Stimulated activated naive CD8-positive, alpha-beta T cell treated with anti-CD3 and anti-CD28 coated beads, Interleukin-15, Interleukin-2, amounts not matched to agents 100 ng/mL and 50 ng/mL, for 24 hours (primary cell): ENCODE results near the gene SEZ6L2.

Experiments
- H3K27ac Mint-ChIP-seq: one replicate; pipeline ENCODE4 v1.8.0; 2021; ENCODE audit warnings: mild to moderate bottlenecking, mixed read lengths
- H3K27me3 Mint-ChIP-seq: one replicate; pipeline ENCODE4 v1.8.0; 2021; ENCODE audit warnings: mixed read lengths
- H3K36me3 Mint-ChIP-seq: one replicate; pipeline ENCODE4 v1.8.0; 2021; ENCODE audit warnings: low read depth, mixed read lengths
- H3K4me1 Mint-ChIP-seq: one replicate; pipeline ENCODE4 v1.8.0; 2021; ENCODE audit warnings: low read depth, mixed read lengths
- H3K4me3 Mint-ChIP-seq: one replicate; pipeline ENCODE4 v1.8.0; 2021; ENCODE audit warnings: mild to moderate bottlenecking, mixed read lengths
- H3K9me3 Mint-ChIP-seq: one replicate; pipeline ENCODE4 v1.8.0; 2021; ENCODE audit warnings: mixed read lengths

SEZ6L2 gene

GRCh38 chr16:29858149-29858849 is 41.1 kb downstream of the SEZ6L2 start:
- Mint-ChIP-seq H3K9me3 (no peaks in the 10 kb centered on the region), H3K27ac (no peak overlapping the region), H3K4me1 (peaks cover 18% of the 10 kb centered on the region), H3K27me3 (no peaks in the 10 kb centered on the region), H3K4me3 (no peak overlapping the region), H3K36me3 (peaks cover 23% of the 10 kb centered on the region)

GRCh38 chr16:29857133-29857760 is 42.1 kb downstream of the SEZ6L2 start:
- H3K36me3 Mint-ChIP-seq: peaks cover 23% of the 10 kb centered on the region
- H3K4me3 Mint-ChIP-seq: no peak overlapping the region
- peaks cover 18% of the 10 kb centered on the region for H3K4me1 Mint-ChIP-seq
- H3K27me3 Mint-ChIP-seq: no peaks in the 10 kb centered on the region
- H3K27ac Mint-ChIP-seq: no peak overlapping the region
- no peaks in the 10 kb centered on the region for H3K9me3 Mint-ChIP-seq

DNA sequence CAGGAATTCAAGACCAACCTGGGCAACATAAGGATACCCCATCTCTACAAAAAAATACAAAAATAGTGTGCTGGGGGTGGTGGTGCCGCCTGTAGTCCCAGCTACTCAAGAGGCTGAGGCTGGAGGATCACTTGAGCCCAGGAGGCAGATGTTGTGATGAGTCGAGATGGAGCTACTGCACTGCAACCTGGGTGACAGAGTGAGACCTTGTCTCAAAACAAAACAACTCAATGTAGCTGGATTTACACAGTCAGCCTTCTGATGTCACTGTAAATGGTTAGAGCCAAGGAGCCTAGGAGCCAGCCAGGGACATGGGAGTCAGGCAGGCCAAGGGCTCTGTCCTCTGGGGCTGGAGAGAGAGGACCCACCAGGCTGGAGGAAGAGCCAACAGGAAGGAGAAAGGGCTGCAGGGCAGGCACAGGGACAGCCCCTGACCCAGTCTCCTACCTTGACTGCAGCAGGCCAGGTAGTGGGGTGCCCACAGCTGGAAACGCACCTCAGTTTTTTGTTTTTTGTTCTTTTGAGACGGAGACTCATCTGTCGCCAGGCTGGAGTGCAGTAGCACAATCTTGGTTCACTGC is 44.7 kb downstream of the SEZ6L2 start:
- Mint-ChIP-seq H3K27ac (no peak overlapping the region), H3K27me3 (no peaks in the 10 kb centered on the region), H3K36me3 (peaks cover 15% of the 10 kb centered on the region), H3K4me3 (no peak overlapping the region), H3K4me1 (peaks cover 4% of the 10 kb centered on the region), H3K9me3 (no peaks in the 10 kb centered on the region)

DNA sequence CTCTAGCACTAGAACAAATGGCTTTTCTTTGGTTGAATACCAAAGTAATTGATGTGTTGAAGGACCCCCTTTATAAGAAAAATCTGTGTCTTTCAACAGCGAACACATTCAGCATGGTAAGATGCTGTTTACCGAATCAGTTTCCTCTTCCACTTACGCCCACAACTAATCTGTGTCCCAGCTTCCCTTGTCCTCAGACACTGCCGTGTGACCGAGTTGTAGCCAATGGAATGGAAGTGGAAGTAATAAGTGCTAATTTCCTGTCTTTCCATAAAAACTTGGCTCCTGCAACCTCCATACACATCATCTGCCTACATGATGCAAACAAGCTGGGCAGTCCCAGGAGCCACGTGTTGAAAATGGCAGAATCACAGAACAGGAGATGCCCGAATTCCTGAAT is 46.7 kb downstream of the SEZ6L2 start:
- H3K4me1 Mint-ChIP-seq: no peaks in the 10 kb centered on the region

GRCh38 chr16:29850998-29851397 is 48.4 kb downstream of the SEZ6L2 start:
- Mint-ChIP-seq H3K27ac (no peak overlapping the region), H3K27me3 (no peaks in the 10 kb centered on the region), H3K4me1 (no peaks in the 10 kb centered on the region), H3K4me3 (no peak overlapping the region), H3K9me3 (no peaks in the 10 kb centered on the region), H3K36me3 (peaks cover 7% of the 10 kb centered on the region)

More for the DNA sequence above, 46.7 kb downstream of the SEZ6L2 start:
- no peak overlapping the region for H3K27ac Mint-ChIP-seq
- H3K27me3 Mint-ChIP-seq: no peaks in the 10 kb centered on the region
- peaks cover 3% of the 10 kb centered on the region for H3K36me3 Mint-ChIP-seq
- no peak overlapping the region for H3K4me3 Mint-ChIP-seq
- H3K9me3 Mint-ChIP-seq: no peaks in the 10 kb centered on the region

DNA sequence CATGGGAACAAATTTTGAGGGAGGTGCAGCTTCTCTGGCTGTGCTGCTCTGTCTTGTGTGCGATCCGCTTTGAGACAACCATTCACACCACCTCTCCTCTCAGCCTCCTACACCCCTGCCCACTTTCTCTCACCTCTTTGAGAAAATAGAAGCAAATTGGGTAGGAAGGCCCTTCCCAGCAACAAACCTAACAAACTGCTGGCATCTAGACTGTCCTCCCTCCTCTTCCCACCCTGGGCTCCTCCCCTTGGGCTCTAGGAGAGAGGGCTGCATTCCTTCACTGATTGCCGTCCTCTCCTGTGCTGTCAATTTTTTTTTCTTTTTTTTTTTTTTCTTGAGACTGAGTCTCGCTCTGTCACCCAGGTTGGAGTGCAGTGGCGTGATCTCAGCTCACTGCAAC is 49.8 kb downstream of the SEZ6L2 start:
- no peak overlapping the region for H3K27ac Mint-ChIP-seq
- no peaks in the 10 kb centered on the region for H3K27me3 Mint-ChIP-seq
- H3K36me3 Mint-ChIP-seq: peaks cover 14% of the 10 kb centered on the region
- H3K4me1 Mint-ChIP-seq: no peaks in the 10 kb centered on the region
- no peak overlapping the region for H3K4me3 Mint-ChIP-seq
- H3K9me3 Mint-ChIP-seq: no peaks in the 10 kb centered on the region

DNA sequence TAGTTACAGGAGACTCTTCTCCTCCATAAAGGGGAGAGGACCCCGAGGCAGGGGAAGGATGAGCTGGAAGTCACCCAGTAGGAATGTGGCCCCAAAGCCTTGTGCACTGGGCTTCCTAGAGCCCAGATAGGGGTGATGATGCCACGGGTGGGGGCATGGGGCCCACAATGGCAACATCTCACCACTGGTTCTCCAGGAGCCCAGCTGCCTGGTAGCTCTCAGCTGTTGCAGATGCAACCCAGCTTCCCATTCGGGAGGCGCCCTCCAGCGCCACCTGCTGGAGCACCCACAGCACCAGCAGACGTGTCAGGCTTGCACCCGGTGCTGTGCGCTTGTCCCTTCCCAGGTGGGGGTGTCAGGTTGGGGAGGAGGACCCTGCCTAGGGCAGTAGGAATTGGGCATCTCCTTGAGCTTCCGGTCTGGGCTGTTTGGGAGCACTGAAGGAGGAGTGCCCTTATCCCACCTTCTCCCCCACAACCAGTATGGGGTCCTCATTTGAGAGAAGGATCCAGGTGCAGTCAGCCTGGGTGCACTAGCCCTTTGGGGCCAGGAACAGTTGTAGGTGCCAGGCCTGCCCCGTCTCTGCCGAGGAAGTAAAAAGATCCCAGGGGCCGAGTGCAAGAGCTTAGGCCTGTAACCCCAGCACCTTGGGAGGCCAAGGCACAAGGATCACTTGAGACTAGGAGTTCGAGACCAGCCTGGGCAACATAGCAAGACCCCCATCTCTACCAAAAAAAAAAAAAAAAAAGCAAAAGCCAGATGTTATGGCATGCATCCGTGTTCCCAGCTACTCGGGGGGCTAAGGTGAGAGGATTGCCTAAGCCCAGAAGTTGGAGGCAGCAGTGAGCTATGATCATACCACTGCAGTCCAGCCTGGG is 50.7 kb downstream of the SEZ6L2 start:
- H3K27me3 Mint-ChIP-seq: no peaks in the 10 kb centered on the region
- H3K27ac Mint-ChIP-seq: no peak overlapping the region
- H3K36me3 Mint-ChIP-seq: peaks cover 18% of the 10 kb centered on the region
- no peaks in the 10 kb centered on the region for H3K4me1 Mint-ChIP-seq
- H3K4me3 Mint-ChIP-seq: no peak overlapping the region
- H3K9me3 Mint-ChIP-seq: no peaks in the 10 kb centered on the region

DNA sequence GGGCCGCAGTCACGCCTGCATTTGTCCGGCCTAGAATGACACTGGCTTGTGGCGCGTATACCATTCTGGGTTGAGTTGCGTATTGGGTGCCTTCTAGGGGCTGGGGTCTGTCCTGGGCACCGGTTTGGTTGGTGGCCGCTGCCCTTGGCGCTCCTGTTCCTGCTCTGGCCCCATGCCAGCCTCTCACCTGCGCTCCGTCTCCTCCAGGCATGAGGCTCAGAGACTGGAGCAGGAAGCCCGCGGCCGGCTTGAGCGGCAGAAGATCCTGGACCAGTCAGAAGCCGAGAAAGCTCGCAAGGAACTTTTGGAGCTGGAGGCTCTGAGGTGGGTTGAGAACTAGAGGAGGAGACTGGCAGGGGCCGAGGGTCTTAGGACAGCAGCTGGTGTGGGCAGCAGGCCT is 53.7 kb downstream of the SEZ6L2 start:
- Mint-ChIP-seq H3K27ac (no peak overlapping the region), H3K36me3 (peaks cover 22% of the 10 kb centered on the region), H3K27me3 (no peaks in the 10 kb centered on the region), H3K4me3 (no peak overlapping the region), H3K9me3 (no peaks in the 10 kb centered on the region), H3K4me1 (no peaks in the 10 kb centered on the region)

GRCh38 chr16:29844575-29845331 is 54.6 kb downstream of the SEZ6L2 start:
- Mint-ChIP-seq H3K4me3 (no peak overlapping the region), H3K36me3 (peaks cover 28% of the 10 kb centered on the region)

GRCh38 chr16:29843931-29844330 is 55.4 kb downstream of the SEZ6L2 start:
- no peak overlapping the region for H3K4me3 Mint-ChIP-seq
- no peaks in the 10 kb centered on the region for H3K27me3 Mint-ChIP-seq
- H3K36me3 Mint-ChIP-seq: peaks cover 25% of the 10 kb centered on the region
- no peaks in the 10 kb centered on the region for H3K4me1 Mint-ChIP-seq
- H3K9me3 Mint-ChIP-seq: no peaks in the 10 kb centered on the region
- no peak overlapping the region for H3K27ac Mint-ChIP-seq

More at GRCh38 chr16:29844575-29845331, 54.6 kb downstream of the SEZ6L2 start:
- H3K4me1 Mint-ChIP-seq: no peaks in the 10 kb centered on the region
- no peaks in the 10 kb centered on the region for H3K27me3 Mint-ChIP-seq
- no peak overlapping the region for H3K27ac Mint-ChIP-seq
- no peaks in the 10 kb centered on the region for H3K9me3 Mint-ChIP-seq

- Mint-ChIP-seq H3K27ac (peak overlapping the region; percentile 69), H3K36me3 (peaks cover 25% of the 10 kb centered on the region), H3K27me3 (no peaks in the 10 kb centered on the region), H3K4me1 (no peaks in the 10 kb centered on the region), H3K9me3 (no peaks in the 10 kb centered on the region), H3K4me3 (no peak overlapping the region)
Measured at GRCh38 chr16:29842732-29843346, 56.5 kb downstream of the SEZ6L2 start.

DNA sequence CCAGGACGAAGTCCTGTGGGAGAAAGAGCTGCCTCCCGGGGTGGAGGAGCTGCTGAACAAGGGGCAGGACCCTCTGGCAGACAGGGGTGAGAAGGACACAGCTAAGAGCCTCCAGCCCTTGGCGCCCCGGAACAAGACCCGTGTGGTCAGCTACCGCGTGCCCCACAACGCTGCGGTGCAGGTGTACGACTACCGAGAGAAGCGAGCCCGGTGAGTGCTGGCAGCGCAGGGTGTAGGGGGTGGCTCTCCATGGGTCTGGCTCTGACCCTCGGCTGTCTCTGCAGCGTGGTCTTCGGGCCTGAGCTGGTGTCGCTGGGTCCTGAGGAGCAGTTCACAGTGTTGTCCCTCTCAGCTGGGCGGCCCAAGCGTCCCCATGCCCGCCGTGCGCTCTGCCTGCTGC is 57.7 kb downstream of the SEZ6L2 start:
- Mint-ChIP-seq H3K4me1 (no peaks in the 10 kb centered on the region), H3K4me3 (no peak overlapping the region), H3K27me3 (no peaks in the 10 kb centered on the region), H3K9me3 (no peaks in the 10 kb centered on the region), H3K27ac (no peak overlapping the region), H3K36me3 (peaks cover 26% of the 10 kb centered on the region)

- Mint-ChIP-seq H3K4me1 (peaks cover 3% of the 10 kb centered on the region), H3K27me3 (no peaks in the 10 kb centered on the region), H3K36me3 (peaks cover 21% of the 10 kb centered on the region), H3K9me3 (no peaks in the 10 kb centered on the region), H3K4me3 (no peak overlapping the region), H3K27ac (peak overlapping the region; percentile 61)
Measured at GRCh38 chr16:29840240-29840639, 59.1 kb downstream of the SEZ6L2 start.

DNA sequence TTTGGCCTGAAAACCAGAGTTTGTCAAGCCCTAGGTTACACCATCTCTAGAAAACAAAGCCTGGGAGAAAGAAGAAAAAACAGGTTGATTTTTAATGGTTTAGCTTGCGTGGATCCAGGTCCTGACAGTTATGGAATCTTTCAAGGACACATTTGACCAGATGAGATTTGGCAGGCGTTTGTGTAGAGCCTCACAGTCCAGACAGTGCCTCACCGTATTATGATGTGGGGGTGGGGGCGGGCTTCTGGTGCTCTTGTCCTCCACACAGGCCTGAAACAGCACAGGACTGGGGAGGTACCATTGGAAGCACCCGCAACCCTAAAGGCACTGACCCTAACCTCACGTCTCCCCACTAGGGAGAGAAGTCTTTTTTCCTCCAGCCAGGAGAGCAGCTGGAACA is 59.5 kb downstream of the SEZ6L2 start:
- Mint-ChIP-seq H3K4me1 (peaks cover 3% of the 10 kb centered on the region), H3K27me3 (no peaks in the 10 kb centered on the region), H3K9me3 (no peaks in the 10 kb centered on the region), H3K36me3 (peaks cover 20% of the 10 kb centered on the region), H3K4me3 (no peak overlapping the region), H3K27ac (no peak overlapping the region)
